ENCODE results near the gene ZNF526. TPM values are rescaled to one million over a fixed set of nuclear protein-coding genes. Genes with fewer than 3 reads are reported as not detected.
"Not testable (repeated sequence)": the region's sequence is repeated elsewhere in the genome, so short reads cannot be mapped to it uniquely, and the experiment has no call there.

Gene ZNF526
- total and polyA plus RNA-seq, 4 donors = 1.7 to 8.8 (median 3.8) TPM

- Histone ChIP-seq H3K27me3 (ENCODE audit: control insufficient read depth in 4 of 4, insufficient read depth in 4 of 4, low read length in 3 of 4) (no peaks in the 10 kb centered on the region), H3K27ac (ENCODE audit: low read depth in 1 of 2, low read length in 2 of 2) (peak overlapping the region; percentile 80 to 87), H3K4me1 (ENCODE audit: control insufficient read depth in 4 of 4, insufficient read depth in 4 of 4, low read length in 3 of 4) (peaks cover 12 to 31% (median 24%) of the 10 kb centered on the region in 4 donors), H3K9me3 (ENCODE audit: control insufficient read depth in 4 of 4, low read length in 3 of 4) (no peaks in the 10 kb centered on the region), H3K9ac (ENCODE audit: low read depth in 1 of 2, low read length in 2 of 2) (peak overlapping the region; percentile 54 to 63), H3K36me3 (ENCODE audit: control insufficient read depth in 4 of 4, insufficient read depth in 3 of 4, low read depth in 1 of 4, low read length in 3 of 4) (no peaks in the 10 kb centered on the region), H3K4me3 (ENCODE audit: low read depth in 1 of 3, low read length in 3 of 3) (peak overlapping the region; percentile 47 to 99 (median 59))
- TF ChIP-seq JUND (IDR thresholded peaks at IDR 0.05) (no peak), NR2F2 (IDR thresholded peaks at IDR 0.05) (peak; percentile 59)
- 16% methylated on average over 38 of the region's 38 CpGs for WGBS
- DNase-seq (ENCODE audit: low spot score) = no peak
Observed at GRCh38 chr19:42255766-42256745, 35.9 kb downstream of the ZNF526 start.

GRCh38 chr19:42257842-42258241, 37.7 kb downstream of the ZNF526 start:
- H3K27me3 ChIP-seq (ENCODE audit: control insufficient read depth in 4 of 4, insufficient read depth in 4 of 4, low read length in 3 of 4); H3K4me3 ChIP-seq (ENCODE audit: low read depth in 1 of 3, low read length in 3 of 3); H3K27ac ChIP-seq (ENCODE audit: low read depth in 1 of 2, low read length in 2 of 2); H3K36me3 ChIP-seq (ENCODE audit: control insufficient read depth in 4 of 4, insufficient read depth in 3 of 4, low read depth in 1 of 4, low read length in 3 of 4); DNase-seq (ENCODE audit: low spot score); H3K9me3 ChIP-seq (ENCODE audit: control insufficient read depth in 4 of 4, low read length in 3 of 4); H3K9ac ChIP-seq (ENCODE audit: low read depth in 1 of 2, low read length in 2 of 2): not testable (repeated sequence)
- 85% methylated on average over 3 of the region's 3 CpGs for whole genome bisulfite sequencing
- H3K4me1 ChIP-seq (ENCODE audit: control insufficient read depth in 4 of 4, insufficient read depth in 4 of 4, low read length in 3 of 4) = peaks cover 0 to 15% (median 10%) of the 10 kb centered on the region in 4 donors

- no peaks in the 10 kb centered on the region for H3K4me1 ChIP-seq (ENCODE audit: control insufficient read depth in 4 of 4, insufficient read depth in 4 of 4, low read length in 3 of 4)
- no peak overlapping the region for H3K4me3 ChIP-seq (ENCODE audit: low read depth in 1 of 3, low read length in 3 of 3)
- no peak overlapping the region for H3K9ac ChIP-seq (ENCODE audit: low read depth in 1 of 2, low read length in 2 of 2)
- no peak for TF ChIP-seq HNF4A (conservative IDR thresholded peaks at IDR 0.05)
- TF ChIP-seq REST (IDR thresholded peaks at IDR 0.05) = no peak
- TF ChIP-seq TAF1 (conservative IDR thresholded peaks at IDR 0.05) = no peak
- no peak for TF ChIP-seq FOXA2 (IDR thresholded peaks at IDR 0.05)
- no peak for TF ChIP-seq RAD21 (IDR thresholded peaks at IDR 0.05)
- TF ChIP-seq NR2F2 (IDR thresholded peaks at IDR 0.05) = no peak
- TF ChIP-seq SP1 (IDR thresholded peaks at IDR 0.05) = no peak
- TF ChIP-seq CTCF (IDR thresholded peaks at IDR 0.05; ENCODE audit: low read depth, low read length, missing input control) = no peak
- no peak for TF ChIP-seq MAX (IDR thresholded peaks at IDR 0.05)
- TF ChIP-seq EGR1 (IDR thresholded peaks at IDR 0.05; ENCODE audit: low read depth in 2 of 2) = no peak
- TF ChIP-seq FOXA1 (IDR thresholded peaks at IDR 0.05) = no peak
- TF ChIP-seq JUND (IDR thresholded peaks at IDR 0.05) = no peak
- no peak for TF ChIP-seq RXRA (IDR thresholded peaks at IDR 0.05)
- no peak for TF ChIP-seq ATF3 (IDR thresholded peaks at IDR 0.05)
- no peak for TF ChIP-seq YY1 (IDR thresholded peaks at IDR 0.05)
- TF ChIP-seq ZBTB33 (IDR thresholded peaks at IDR 0.05) = no peak
- no peak for TF ChIP-seq GABPA (IDR thresholded peaks at IDR 0.05 in 1 of 2, conservative IDR thresholded peaks at IDR 0.05 in 1 of 2)
- TF ChIP-seq HNF4G (IDR thresholded peaks at IDR 0.05) = no peak
- no peaks in the 10 kb centered on the region for H3K36me3 ChIP-seq (ENCODE audit: control insufficient read depth in 4 of 4, insufficient read depth in 3 of 4, low read depth in 1 of 4, low read length in 3 of 4)
- H3K27me3 ChIP-seq (ENCODE audit: control insufficient read depth in 4 of 4, insufficient read depth in 4 of 4, low read length in 3 of 4) = no peaks in the 10 kb centered on the region
- H3K27ac ChIP-seq (ENCODE audit: low read depth in 1 of 2, low read length in 2 of 2) = no peak overlapping the region
- 95% methylated on average over 3 of the region's 3 CpGs for WGBS
- no peaks in the 10 kb centered on the region for H3K9me3 ChIP-seq (ENCODE audit: control insufficient read depth in 4 of 4, low read length in 3 of 4)
- DNase-seq (ENCODE audit: low spot score) = no peak
Observed at GRCh38 chr19:42261763-42262162, 41.7 kb downstream of the ZNF526 start.
